Measurements from ENCODE around the gene DUOX1. TPM values are rescaled to one million over a fixed set of nuclear protein-coding genes. Genes with fewer than 3 reads are reported as not detected.

Gene DUOX1
- total and polyA plus RNA-seq, 2 of the 13 experiments (the other 11 are each of a cell fraction or from before 2014, with no cell fraction given) = 0.03 TPM; not detected in 1

DNA sequence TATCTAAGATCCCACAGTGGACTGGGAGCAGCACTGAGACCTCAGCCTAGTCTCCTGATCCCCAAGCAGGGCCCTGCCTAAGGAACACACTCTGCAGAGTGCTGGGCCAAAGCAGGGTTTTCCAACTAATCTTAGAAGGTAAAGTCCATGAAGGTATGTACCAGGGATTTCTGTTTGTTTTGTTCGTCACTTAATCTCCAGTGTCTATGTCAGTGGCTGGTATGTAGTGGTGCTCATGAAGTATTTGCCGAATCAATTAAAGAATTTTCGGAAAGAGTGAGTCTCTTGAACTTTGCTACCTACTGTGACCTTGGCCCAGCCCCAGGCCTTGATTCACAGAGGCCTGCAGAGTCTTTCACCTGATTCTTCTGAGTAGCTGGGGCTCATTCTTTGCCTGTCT, 1.7 kb downstream of the DUOX1 start (continued):
- TF ChIP-seq TOE1 (CRISPR knock-in tag; IDR thresholded peaks at IDR 0.05) (no peak), BRD4 (CRISPR knock-in tag; IDR thresholded peaks at IDR 0.05) (no peak), BCL6 (CRISPR knock-in tag; IDR thresholded peaks at IDR 0.05) (0 out of 2 replicates have a peak, but pooled peaks have one; percentile 15), TEAD2 (CRISPR knock-in tag; IDR thresholded peaks at IDR 0.05) (no peak), ZNF747 (CRISPR knock-in tag; IDR thresholded peaks at IDR 0.05; ENCODE audit: borderline replicate concordance) (no peak), FOSL2 (CRISPR knock-in tag; IDR thresholded peaks at IDR 0.05) (no peak), ZFP36 (IDR thresholded peaks at IDR 0.05; ENCODE audit: borderline replicate concordance, low read depth, low read length, partially characterized antibody) (no peak), MAFG (CRISPR knock-in tag; IDR thresholded peaks at IDR 0.05) (no peak), ZNF382 (CRISPR knock-in tag; IDR thresholded peaks at IDR 0.05; ENCODE audit: borderline replicate concordance) (no peak), ZNF430 (CRISPR knock-in tag; IDR thresholded peaks at IDR 0.05) (no peak), ZNF670 (CRISPR knock-in tag; IDR thresholded peaks at IDR 0.05; ENCODE audit: borderline replicate concordance) (no peak), MIER2 (CRISPR knock-in tag; IDR thresholded peaks at IDR 0.05) (no peak), HNF4A (CRISPR knock-in tag; IDR thresholded peaks at IDR 0.05) (peak; percentile 25; the same call in 1 of the 2 replicates), HNRNPUL1 (IDR thresholded peaks at IDR 0.05; ENCODE audit: low read depth, low read length) (no peak), RARA (CRISPR knock-in tag; IDR thresholded peaks at IDR 0.05) (0 out of 2 replicates have a peak, but pooled peaks have one; percentile 18), NFATC3 (CRISPR knock-in tag; IDR thresholded peaks at IDR 0.05) (no peak), ZNF484 (CRISPR knock-in tag; IDR thresholded peaks at IDR 0.05; ENCODE audit: borderline replicate concordance, low read depth) (no peak), ASH2L (IDR thresholded peaks at IDR 0.05; ENCODE audit: insufficient read length, low read depth, low read length) (no peak), GATAD2A (CRISPR knock-in tag; IDR thresholded peaks at IDR 0.05) (0 out of 2 replicates have a peak, but pooled peaks have one; percentile 11)
- TF ChIP-seq, protein P1, sequence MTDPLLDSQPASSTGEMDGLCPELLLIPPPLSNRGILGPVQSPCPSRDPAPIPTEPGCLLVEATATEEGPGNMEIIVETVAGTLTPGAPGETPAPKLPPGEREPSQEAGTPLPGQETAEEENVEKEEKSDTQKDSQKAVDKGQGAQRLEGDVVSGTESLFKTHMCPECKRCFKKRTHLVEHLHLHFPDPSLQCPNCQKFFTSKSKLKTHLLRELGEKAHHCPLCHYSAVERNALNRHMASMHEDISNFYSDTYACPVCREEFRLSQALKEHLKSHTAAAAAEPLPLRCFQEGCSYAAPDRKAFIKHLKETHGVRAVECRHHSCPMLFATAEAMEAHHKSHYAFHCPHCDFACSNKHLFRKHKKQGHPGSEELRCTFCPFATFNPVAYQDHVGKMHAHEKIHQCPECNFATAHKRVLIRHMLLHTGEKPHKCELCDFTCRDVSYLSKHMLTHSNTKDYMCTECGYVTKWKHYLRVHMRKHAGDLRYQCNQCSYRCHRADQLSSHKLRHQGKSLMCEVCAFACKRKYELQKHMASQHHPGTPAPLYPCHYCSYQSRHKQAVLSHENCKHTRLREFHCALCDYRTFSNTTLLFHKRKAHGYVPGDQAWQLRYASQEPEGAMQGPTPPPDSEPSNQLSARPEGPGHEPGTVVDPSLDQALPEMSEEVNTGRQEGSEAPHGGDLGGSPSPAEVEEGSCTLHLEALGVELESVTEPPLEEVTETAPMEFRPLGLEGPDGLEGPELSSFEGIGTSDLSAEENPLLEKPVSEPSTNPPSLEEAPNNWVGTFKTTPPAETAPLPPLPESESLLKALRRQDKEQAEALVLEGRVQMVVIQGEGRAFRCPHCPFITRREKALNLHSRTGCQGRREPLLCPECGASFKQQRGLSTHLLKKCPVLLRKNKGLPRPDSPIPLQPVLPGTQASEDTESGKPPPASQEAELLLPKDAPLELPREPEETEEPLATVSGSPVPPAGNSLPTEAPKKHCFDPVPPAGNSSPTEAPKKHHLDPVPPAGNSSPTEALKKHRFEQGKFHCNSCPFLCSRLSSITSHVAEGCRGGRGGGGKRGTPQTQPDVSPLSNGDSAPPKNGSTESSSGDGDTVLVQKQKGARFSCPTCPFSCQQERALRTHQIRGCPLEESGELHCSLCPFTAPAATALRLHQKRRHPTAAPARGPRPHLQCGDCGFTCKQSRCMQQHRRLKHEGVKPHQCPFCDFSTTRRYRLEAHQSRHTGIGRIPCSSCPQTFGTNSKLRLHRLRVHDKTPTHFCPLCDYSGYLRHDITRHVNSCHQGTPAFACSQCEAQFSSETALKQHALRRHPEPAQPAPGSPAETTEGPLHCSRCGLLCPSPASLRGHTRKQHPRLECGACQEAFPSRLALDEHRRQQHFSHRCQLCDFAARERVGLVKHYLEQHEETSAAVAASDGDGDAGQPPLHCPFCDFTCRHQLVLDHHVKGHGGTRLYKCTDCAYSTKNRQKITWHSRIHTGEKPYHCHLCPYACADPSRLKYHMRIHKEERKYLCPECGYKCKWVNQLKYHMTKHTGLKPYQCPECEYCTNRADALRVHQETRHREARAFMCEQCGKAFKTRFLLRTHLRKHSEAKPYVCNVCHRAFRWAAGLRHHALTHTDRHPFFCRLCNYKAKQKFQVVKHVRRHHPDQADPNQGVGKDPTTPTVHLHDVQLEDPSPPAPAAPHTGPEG (CRISPR knock-in tag; IDR thresholded peaks at IDR 0.05) = no peak
- TF ChIP-seq, protein P2, sequence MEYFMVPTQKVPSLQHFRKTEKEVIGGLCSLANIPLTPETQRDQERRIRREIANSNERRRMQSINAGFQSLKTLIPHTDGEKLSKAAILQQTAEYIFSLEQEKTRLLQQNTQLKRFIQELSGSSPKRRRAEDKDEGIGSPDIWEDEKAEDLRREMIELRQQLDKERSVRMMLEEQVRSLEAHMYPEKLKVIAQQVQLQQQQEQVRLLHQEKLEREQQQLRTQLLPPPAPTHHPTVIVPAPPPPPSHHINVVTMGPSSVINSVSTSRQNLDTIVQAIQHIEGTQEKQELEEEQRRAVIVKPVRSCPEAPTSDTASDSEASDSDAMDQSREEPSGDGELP (IDR thresholded peaks at IDR 0.05; ENCODE audit: borderline replicate concordance, low read depth) = no peak
- TF ChIP-seq, protein P3, sequence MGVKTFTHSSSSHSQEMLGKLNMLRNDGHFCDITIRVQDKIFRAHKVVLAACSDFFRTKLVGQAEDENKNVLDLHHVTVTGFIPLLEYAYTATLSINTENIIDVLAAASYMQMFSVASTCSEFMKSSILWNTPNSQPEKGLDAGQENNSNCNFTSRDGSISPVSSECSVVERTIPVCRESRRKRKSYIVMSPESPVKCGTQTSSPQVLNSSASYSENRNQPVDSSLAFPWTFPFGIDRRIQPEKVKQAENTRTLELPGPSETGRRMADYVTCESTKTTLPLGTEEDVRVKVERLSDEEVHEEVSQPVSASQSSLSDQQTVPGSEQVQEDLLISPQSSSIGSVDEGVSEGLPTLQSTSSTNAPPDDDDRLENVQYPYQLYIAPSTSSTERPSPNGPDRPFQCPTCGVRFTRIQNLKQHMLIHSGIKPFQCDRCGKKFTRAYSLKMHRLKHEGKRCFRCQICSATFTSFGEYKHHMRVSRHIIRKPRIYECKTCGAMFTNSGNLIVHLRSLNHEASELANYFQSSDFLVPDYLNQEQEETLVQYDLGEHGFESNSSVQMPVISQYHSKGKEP (CRISPR knock-in tag; IDR thresholded peaks at IDR 0.05) = no peak
- TF ChIP-seq, protein P4, sequence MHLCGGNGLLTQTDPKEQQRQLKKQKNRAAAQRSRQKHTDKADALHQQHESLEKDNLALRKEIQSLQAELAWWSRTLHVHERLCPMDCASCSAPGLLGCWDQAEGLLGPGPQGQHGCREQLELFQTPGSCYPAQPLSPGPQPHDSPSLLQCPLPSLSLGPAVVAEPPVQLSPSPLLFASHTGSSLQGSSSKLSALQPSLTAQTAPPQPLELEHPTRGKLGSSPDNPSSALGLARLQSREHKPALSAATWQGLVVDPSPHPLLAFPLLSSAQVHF (CRISPR knock-in tag; IDR thresholded peaks at IDR 0.05) = no peak
